Neuronal stem cell (in vitro differentiated cells): ENCODE data around the gene SKA2.

Source experiments
- DNase-seq: peaks from one replicate; pipeline ENCODE4 v3.0.0-alpha.2; 2013; ENCODE audit warnings: low spot score
- H2AFZ ChIP-seq: one replicate; pipeline ENCODE4 v1.6.1; 2013; ENCODE audit warnings: mild to moderate bottlenecking, low read length, inconsistent platforms
- H2AK5ac ChIP-seq: 2 replicates; pipeline ENCODE4 v1.6.1; 2013; ENCODE audit warnings: low read depth, mild to moderate bottlenecking, inconsistent platforms, low read length, moderate library complexity, mixed read lengths
- H2BK120ac ChIP-seq: 2 replicates; pipeline ENCODE4 v1.6.1; 2013; ENCODE audit warnings: low read depth, mild to moderate bottlenecking, inconsistent platforms, low read length, moderate library complexity, mixed read lengths
- H2BK12ac ChIP-seq: one replicate; pipeline ENCODE4 v1.6.1; 2013; ENCODE audit warnings: low read length, inconsistent platforms
- H2BK15ac ChIP-seq: 2 replicates; pipeline ENCODE4 v1.6.1; 2013; ENCODE audit warnings: mild to moderate bottlenecking, low read length, inconsistent platforms, mixed read lengths
- H2BK5ac ChIP-seq: one replicate; pipeline ENCODE4 v1.6.1; 2013; ENCODE audit warnings: inconsistent platforms, mild to moderate bottlenecking, low read length, moderate library complexity
- H3K14ac ChIP-seq: one replicate; pipeline ENCODE4 v1.6.1; 2013; ENCODE audit warnings: low read length, inconsistent platforms
- H3K18ac ChIP-seq: 2 replicates; pipeline ENCODE4 v1.6.1; 2013; ENCODE audit warnings: low read length, inconsistent platforms
- H3K23ac ChIP-seq: 2 replicates; pipeline ENCODE4 v1.6.1; 2013; ENCODE audit warnings: low read depth, mild to moderate bottlenecking, mixed read lengths, low read length, inconsistent platforms; ENCODE audit not compliant: poor library complexity
- H3K27ac ChIP-seq: replicated peaks from 3 replicates; pipeline ENCODE4 v1.5.1; 2013; ENCODE audit warnings: low read length, inconsistent platforms
- H3K27me3 ChIP-seq, 3 experiments: 2 replicates each; pipeline ENCODE4 v1.6.1; 2013; ENCODE audit warnings: low read length in 3 of 3, mild to moderate bottlenecking in 2 of 3, inconsistent platforms in 1 of 3, low read depth in 1 of 3, mixed read lengths in 1 of 3, moderate library complexity in 1 of 3; ENCODE audit not compliant: control insufficient read depth in 3 of 3, insufficient read depth in 3 of 3
- H3K36me3 ChIP-seq, 2 donors: replicated peaks in 1 of 2; 2 replicates each; pipeline ENCODE4 v1.6.1; 2013; ENCODE audit warnings: low read length in 2 of 2; ENCODE audit not compliant: control insufficient read depth in 2 of 2, insufficient read depth in 2 of 2
- H3K4ac ChIP-seq: 2 replicates; pipeline ENCODE4 v1.6.1; 2013; ENCODE audit warnings: inconsistent platforms, mild to moderate bottlenecking, low read length, moderate library complexity
- H3K4me1 ChIP-seq, 2 donors: 1 replicate in 1 of 2; 2 replicates in 1 of 2; pipeline ENCODE4 v1.6.1; 2013; ENCODE audit warnings: low read length in 2 of 2, low read depth in 1 of 2; ENCODE audit not compliant: control insufficient read depth in 2 of 2, insufficient read depth in 1 of 2
- H3K4me2 ChIP-seq: one replicate; pipeline ENCODE4 v1.6.1; 2013; ENCODE audit warnings: mild to moderate bottlenecking, low read length, inconsistent platforms; ENCODE audit not compliant: insufficient read depth, poor library complexity, severe bottlenecking
- H3K4me3 ChIP-seq, 2 donors: 2 replicates each; pipeline ENCODE4 v1.5.1; 2013; ENCODE audit warnings: low read length in 2 of 2, mild to moderate bottlenecking in 2 of 2, inconsistent platforms in 1 of 2, moderate library complexity in 1 of 2
- H3K79me1 ChIP-seq: one replicate; pipeline ENCODE4 v1.6.1; 2013; ENCODE audit warnings: low read depth, mild to moderate bottlenecking, inconsistent platforms, low read length, moderate library complexity
- H3K9ac ChIP-seq: one replicate; pipeline ENCODE4 v1.6.1; 2013; ENCODE audit warnings: mild to moderate bottlenecking, low read depth, low read length, inconsistent platforms; ENCODE audit not compliant: poor library complexity
- H3K9me3 ChIP-seq, 2 donors: replicated peaks in 1 of 2; 2 replicates each; pipeline versions ENCODE3 to v1.6.1; 2013; ENCODE audit warnings: low read length in 2 of 2, mild to moderate bottlenecking in 2 of 2, inconsistent platforms in 1 of 2, low read depth in 1 of 2, mixed read lengths in 1 of 2, moderate library complexity in 1 of 2; ENCODE audit not compliant: control insufficient read depth in 2 of 2, insufficient read depth in 1 of 2
- H4K8ac ChIP-seq: one replicate; pipeline ENCODE4 v1.6.1; 2013; ENCODE audit warnings: low read depth, mild to moderate bottlenecking, inconsistent platforms, low read length, moderate library complexity
- H4K91ac ChIP-seq: one replicate; pipeline ENCODE4 v1.6.1; 2013; ENCODE audit warnings: low read length, low read depth, mild to moderate bottlenecking, inconsistent platforms; ENCODE audit not compliant: poor library complexity
- WGBS, 2 donors: extraction: QIAGEN DNeasy Blood & Tissue Kit; methylation state at CpG; one replicate each; pipeline ENCODE4 v1.1.7; 2013; ENCODE audit warnings: missing lambda C conversion rate in 2 of 2, mixed read lengths in 1 of 2; ENCODE audit not compliant: insufficient read length in 2 of 2, insufficient replicate concordance in 1 of 2; ENCODE audit errors: extremely low coverage in 2 of 2; 5-methylcytosine and 5-hydroxymethylcytosine counted together

Gene SKA2

DNA sequence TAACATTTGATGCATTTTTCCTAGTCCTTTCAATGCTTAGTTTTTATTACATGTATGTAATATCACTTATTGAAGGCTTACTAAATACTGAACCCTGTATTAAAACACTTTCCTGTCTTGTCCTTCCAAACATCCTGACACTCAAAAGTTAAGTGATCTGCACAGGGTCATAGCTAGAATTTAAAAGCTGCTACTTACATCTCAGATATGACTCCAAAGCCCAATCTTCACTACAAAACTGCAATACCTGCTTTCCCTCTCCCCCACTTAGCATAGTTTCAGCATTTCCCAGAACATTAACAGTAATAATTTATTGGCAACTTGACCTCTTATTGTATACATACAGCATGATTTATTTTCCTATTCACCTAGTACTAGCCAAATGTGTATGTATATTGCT, 44.0 kb downstream of the SKA2 start:
- Histone ChIP-seq H2AK5ac (no peak overlapping the region), H3K18ac (no peak overlapping the region), H3K14ac (no peak overlapping the region), H3K4me2 (no peak overlapping the region), H2BK5ac (no peak overlapping the region), H3K27me3 (no peaks in the 10 kb centered on the region), H3K23ac (no peak overlapping the region), H2BK12ac (no peak overlapping the region), H3K27ac (no peak overlapping the region), H3K4me1 (peaks cover 2 to 3% of the 10 kb centered on the region in 2 donors), H4K8ac (no peak overlapping the region), H3K9me3 (no peaks in the 10 kb centered on the region), H2BK15ac (no peak overlapping the region), H2BK120ac (no peak overlapping the region), H3K36me3 (peaks cover 4 to 75% of the 10 kb centered on the region in 2 donors), H3K79me1 (no peaks in the 10 kb centered on the region), H4K91ac (no peak overlapping the region), H3K9ac (no peak overlapping the region), H3K4ac (no peak overlapping the region), H3K4me3 (no peak overlapping the region), H2AFZ (no peak overlapping the region)
- DNase-seq: no peak

DNA sequence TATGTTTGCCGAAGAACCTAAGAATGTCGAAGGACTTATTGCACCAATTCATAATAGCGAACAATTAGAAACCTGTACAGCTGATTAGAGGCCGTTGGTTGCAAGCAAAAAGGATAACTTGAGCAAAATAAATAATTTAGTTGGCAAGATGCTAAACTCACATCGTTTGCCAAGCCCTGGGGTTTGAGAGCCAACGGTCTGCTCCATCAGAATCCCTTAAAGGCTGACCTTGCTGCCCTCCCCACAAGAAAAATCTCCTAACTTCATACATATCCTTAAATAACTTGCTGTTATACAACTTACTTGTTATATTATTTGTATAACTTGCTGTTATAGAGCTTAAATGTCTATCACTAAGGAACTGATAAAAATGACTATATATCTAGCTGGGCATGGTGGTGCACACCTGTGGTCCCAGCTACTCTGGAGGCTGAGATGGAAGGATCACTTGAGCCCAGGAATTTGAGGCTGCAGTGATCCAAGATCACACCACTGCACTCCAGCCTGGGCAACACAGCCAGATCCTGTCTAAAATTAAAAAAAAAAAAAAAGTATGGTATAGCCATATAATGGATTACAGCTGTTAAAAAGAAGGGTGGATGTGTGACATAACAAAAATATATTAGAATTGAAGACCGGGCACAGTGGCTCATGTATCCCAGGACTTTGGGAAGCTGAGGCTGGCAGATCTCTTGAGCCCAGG, 46.4 kb downstream of the SKA2 start:
- no peak for DNase-seq
- Histone ChIP-seq H3K14ac (no peak overlapping the region), H3K36me3 (peaks cover 2 to 59% of the 10 kb centered on the region in 2 donors), H3K79me1 (no peaks in the 10 kb centered on the region), H2AK5ac (no peak overlapping the region), H4K91ac (no peak overlapping the region), H3K9me3 (no peaks in the 10 kb centered on the region), H3K4me1 (peaks cover 2 to 3% of the 10 kb centered on the region in 2 donors), H2BK5ac (no peak overlapping the region), H2AFZ (no peak overlapping the region), H3K9ac (no peak overlapping the region), H3K4ac (no peak overlapping the region), H3K18ac (no peak overlapping the region), H4K8ac (no peak overlapping the region), H3K23ac (no peak overlapping the region), H2BK15ac (no peak overlapping the region), H2BK12ac (no peak overlapping the region), H3K27ac (no peak overlapping the region), H2BK120ac (no peak overlapping the region), H3K4me3 (no peak overlapping the region), H3K4me2 (no peak overlapping the region), H3K27me3 (no peaks in the 10 kb centered on the region)
- no CpG with 5 or more reads among the region's 7 CpGs for WGBS, 2 donors

DNA sequence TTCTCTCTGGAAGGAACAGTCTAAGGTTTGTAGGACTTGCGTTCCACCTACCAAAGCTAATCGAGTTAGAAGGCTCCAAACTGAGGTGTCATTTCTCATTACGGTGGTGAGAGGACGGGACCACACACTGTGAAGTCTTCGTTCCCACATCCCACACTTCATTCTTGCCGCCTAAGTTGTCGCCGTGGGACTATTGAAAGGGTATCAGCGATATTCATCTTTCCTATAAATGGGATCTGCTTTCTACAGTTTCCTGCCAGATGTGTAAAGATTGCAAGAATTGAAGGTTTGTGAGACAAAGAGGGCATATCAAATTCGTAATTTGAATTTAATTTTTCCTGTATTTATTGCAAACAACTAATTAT, 47.7 kb downstream of the SKA2 start:
- H4K91ac ChIP-seq: no peak overlapping the region
- H2BK5ac ChIP-seq: peak overlapping the region; percentile 4
- no peak for DNase-seq
- no peak overlapping the region for H2BK15ac ChIP-seq
- peak overlapping the region; percentile 90 for H3K18ac ChIP-seq
- no peak overlapping the region for H3K14ac ChIP-seq
- H3K79me1 ChIP-seq: no peaks in the 10 kb centered on the region
- no peak overlapping the region for H4K8ac ChIP-seq
- peak overlapping the region; percentile 88 for H3K27ac ChIP-seq
- no peak overlapping the region for H3K4ac ChIP-seq
- H2AK5ac ChIP-seq: no peak overlapping the region
- H2BK12ac ChIP-seq: no peak overlapping the region
- no peaks in the 10 kb centered on the region for H3K27me3 ChIP-seq
- H3K4me2 ChIP-seq: peak overlapping the region; percentile 78
- H3K36me3 ChIP-seq: peaks cover 2 to 54% of the 10 kb centered on the region in 2 donors
- H3K9me3 ChIP-seq: no peaks in the 10 kb centered on the region
- peak overlapping the region; percentile 6 for H3K23ac ChIP-seq
- H2AFZ ChIP-seq: peak overlapping the region; percentile 82
- no peak overlapping the region for H2BK120ac ChIP-seq
- no CpG with 5 or more reads among the region's 10 CpGs for WGBS, 2 donors
- H3K4me3 ChIP-seq: peak overlapping the region; percentile 76 to 89
- peaks cover 2 to 3% of the 10 kb centered on the region in 2 donors for H3K4me1 ChIP-seq
- H3K9ac ChIP-seq: peak overlapping the region; percentile 82

DNA sequence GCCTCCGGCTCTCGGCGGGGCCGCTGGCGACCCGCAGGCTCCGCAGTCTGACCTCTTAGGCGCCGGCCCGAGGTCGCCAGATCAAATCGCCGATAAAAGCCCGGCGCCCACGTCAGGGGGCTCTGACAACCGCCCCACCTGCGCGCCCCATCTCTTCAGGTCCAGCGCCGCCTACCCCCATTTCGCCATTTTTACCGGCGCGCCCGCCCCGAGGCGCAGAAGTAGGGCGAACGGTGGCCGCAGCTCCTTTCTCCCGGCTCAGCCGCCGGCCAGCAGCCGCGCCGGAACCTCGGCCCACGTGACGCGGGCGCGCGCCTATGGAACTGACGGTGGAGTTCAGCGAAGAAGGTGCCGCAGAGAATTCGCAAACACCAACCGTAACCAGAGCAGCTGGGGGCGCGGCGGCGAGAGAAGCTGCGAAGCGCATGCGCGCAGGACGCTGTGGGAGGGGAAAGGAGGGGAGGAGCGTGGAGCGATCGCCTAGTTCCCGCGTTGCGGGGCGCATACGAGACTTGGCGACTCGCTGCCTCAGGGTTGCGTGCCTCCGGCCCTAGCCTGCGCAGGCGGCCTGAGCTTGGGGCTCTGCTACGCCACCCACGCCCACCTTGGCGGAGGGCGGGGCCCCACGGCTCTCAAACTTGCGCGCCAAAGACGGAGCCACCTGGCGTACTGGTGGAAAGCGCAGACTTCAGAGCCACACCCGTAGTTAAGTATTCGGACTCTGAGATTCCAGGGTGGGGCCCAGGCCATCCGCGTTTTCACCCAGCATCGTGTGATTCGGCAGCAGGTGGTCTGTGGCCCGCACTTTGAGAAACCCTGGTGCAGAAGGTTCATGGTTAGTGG, 48.3 kb downstream of the SKA2 start, which contains the start of gene TRIM37:
Gene TRIM37 (minus strand): TSS at position 418 of the 843 bp plus-strand sequence. CDS start 419 bp downstream, outside the sequence.
- H3K18ac ChIP-seq: peak within 1 kb of the TSS; percentile 90
- WGBS, 2 donors: no CpG with 5 or more reads among the region's 89 CpGs

More for the DNA sequence above, 48.3 kb downstream of the SKA2 start, which contains the start of gene TRIM37:
- no peak within 1 kb of the TSS for H3K14ac ChIP-seq
- no peak within 1 kb of the TSS for H2BK15ac ChIP-seq
- peak within 1 kb of the TSS; percentile 88 for H3K27ac ChIP-seq
- peak within 1 kb of the TSS; percentile 78 for H3K4me2 ChIP-seq
- no peak within 1 kb of the TSS for H3K4ac ChIP-seq
- no peaks in the 10 kb centered on the region for H3K79me1 ChIP-seq
- peak within 1 kb of the TSS; percentile 94 for H2AFZ ChIP-seq
- peak within 1 kb of the TSS; percentile 95 for H3K23ac ChIP-seq
- H2BK120ac ChIP-seq: no peak within 1 kb of the TSS
- peak within 1 kb of the TSS; percentile 90 for H3K9ac ChIP-seq
- H3K9me3 ChIP-seq: no peaks in the 10 kb centered on the region
- peak within 1 kb of the TSS; percentile 76 to 89 for H3K4me3 ChIP-seq
- peaks cover 2 to 3% of the 10 kb centered on the region in 2 donors for H3K4me1 ChIP-seq
- peak; percentile 99 for DNase-seq
- H3K27me3 ChIP-seq: no peaks in the 10 kb centered on the region
- H4K91ac ChIP-seq: no peak within 1 kb of the TSS
- peaks cover 2 to 53% of the 10 kb centered on the region in 2 donors for H3K36me3 ChIP-seq
- no peak within 1 kb of the TSS for H2BK12ac ChIP-seq
- H2BK5ac ChIP-seq: peak within 1 kb of the TSS; percentile 15
- H2AK5ac ChIP-seq: no peak within 1 kb of the TSS
- H4K8ac ChIP-seq: no peak within 1 kb of the TSS
